HCT116 (cell line): Measurements from ENCODE around the gene FABP1. TPM values are rescaled to one million over a fixed set of nuclear protein-coding genes. Genes with fewer than 3 reads are reported as not detected.

Experiments
- ATAC-seq: fragments of 200-7000 bp; cut with Tn5 transposase; 2 replicates; pipeline ENCODE4 v1.9.1; 2020; ENCODE audit warnings: mild to moderate bottlenecking, moderate library complexity
- BruUV-seq: library from RNA; stranded (reverse); fragments of 400-500 nt; replicated peaks from 2 replicates; lab custom pipeline; 2021; lab: Mats Ljungman, UMichigan
- CTCF ChIA-PET: fragments of 300-600 bp; sonication (Branson Sonifier 250); formaldehyde crosslinking; loops from one replicate; lab custom pipeline; 2021; ENCODE audit warnings: antibody characterized with exemption; lab: Charles Lee
- POLR2A ChIA-PET: fragments of 300-600, 350-600 bp; sonication (Branson Sonifier 250); formaldehyde crosslinking; loops from one replicate; lab custom pipeline; 2021; ENCODE audit warnings: antibody characterized with exemption; lab: Charles Lee
- RAD21 ChIA-PET, 2 experiments: fragments of 300-600 bp; sonication (Branson Sonifier 250); formaldehyde crosslinking; loops; one replicate each; lab custom pipeline; 2023; ENCODE audit warnings: low total read pairs in 2 of 2; ENCODE audit not compliant: uncharacterized antibody in 2 of 2, unreplicated experiment in 2 of 2, low non-redundant PET in 1 of 2; lab: Charles Lee
- DNase-seq: peaks from one replicate; pipeline ENCODE4 v3.0.0-alpha.2; 2010; ENCODE audit warnings: low read depth, low spot score
- H2AFZ ChIP-seq: fragments of 200-600 bp; shearing (Covaris generic), sonication (generic); 2 replicates; pipeline ENCODE4 v1.6.1; 2017; ENCODE audit warnings: low read depth, mixed run types, mixed read lengths, antibody characterized with exemption, low read length; ENCODE audit not compliant: poor library complexity, severe bottlenecking
- H3K27ac ChIP-seq: 2 replicates; pipeline ENCODE4 v1.5.1; 2012; ENCODE audit warnings: low read depth, low read length
- H3K27me3 ChIP-seq: fragments of 200-600 bp; sonication (generic); 2 replicates; pipeline ENCODE4 v1.6.1; 2016; ENCODE audit warnings: mixed run types, low read length, mixed read lengths; ENCODE audit not compliant: insufficient read depth
- H3K36me3 ChIP-seq, 2 experiments: fragments of 200-500 bp in 1 of 2; fragments of 200-600 bp in 1 of 2; sonication (Bioruptor generic) in 1 of 2; sonication (generic) in 1 of 2; 2 replicates each; pipeline versions ENCODE4 v1.5.1 to v1.6.1; 2014 to 2016; ENCODE audit warnings: low read length in 2 of 2, inconsistent platforms in 1 of 2, mixed read lengths in 1 of 2, mixed run types in 1 of 2; ENCODE audit not compliant: insufficient read depth in 2 of 2, control insufficient read depth in 1 of 2
- H3K4me1 ChIP-seq, 2 experiments: fragments of 200-600 bp in 1 of 2; sonication (generic) in 1 of 2; 2 replicates each; pipeline versions ENCODE4 v1.5.1 to v1.6.1; 2012 to 2017; ENCODE audit warnings: low read length in 2 of 2, inconsistent platforms in 1 of 2, mild to moderate bottlenecking in 1 of 2, mixed read lengths in 1 of 2, mixed run types in 1 of 2, moderate library complexity in 1 of 2; ENCODE audit not compliant: insufficient read depth in 2 of 2, control insufficient read depth in 1 of 2
- H3K4me2 ChIP-seq: fragments of 200-600 bp; sonication (generic); 2 replicates; pipeline ENCODE4 v1.6.1; 2017; ENCODE audit warnings: mixed run types, low read length, mixed read lengths
- H3K4me3 ChIP-seq, 2 experiments: fragments of 200-600 bp in 1 of 2; sonication (generic) in 1 of 2; replicated peaks in 1 of 2; 2 replicates each; pipeline ENCODE4 v1.5.1; 2011 to 2016; ENCODE audit warnings: low read length in 2 of 2, control low read depth in 1 of 2, low read depth in 1 of 2, mild to moderate bottlenecking in 1 of 2, mixed read lengths in 1 of 2, mixed run types in 1 of 2
- H3K79me2 ChIP-seq: fragments of 200-600 bp; sonication (generic); 2 replicates; pipeline ENCODE4 v1.6.1; 2017; ENCODE audit warnings: mild to moderate bottlenecking, mixed run types, low read length, moderate library complexity, mixed read lengths; ENCODE audit not compliant: insufficient read depth
- H3K9ac ChIP-seq: fragments of 200-600 bp; sonication (generic); 2 replicates; pipeline ENCODE4 v1.6.1; 2016; ENCODE audit warnings: low read length, mixed read lengths
- H3K9me2 ChIP-seq: fragments of 200-600 bp; sonication (generic), shearing (Covaris generic); 2 replicates; pipeline ENCODE4 v1.6.1; 2017; ENCODE audit warnings: mixed run types, mild to moderate bottlenecking, moderate library complexity; ENCODE audit not compliant: insufficient read depth
- H3K9me3 ChIP-seq, 2 experiments: fragments of 200-500 bp in 1 of 2; fragments of 200-600 bp in 1 of 2; sonication (Bioruptor generic) in 1 of 2; sonication (generic) in 1 of 2; 2 replicates each; pipeline ENCODE4 v1.6.1; 2014 to 2017; ENCODE audit warnings: low read length in 2 of 2, mixed read lengths in 2 of 2, inconsistent platforms in 1 of 2, low read depth in 1 of 2, mild to moderate bottlenecking in 1 of 2, mixed run types in 1 of 2, moderate library complexity in 1 of 2; ENCODE audit not compliant: control insufficient read depth in 1 of 2, insufficient read depth in 1 of 2
- H4K20me1 ChIP-seq: fragments of 200-600 bp; sonication (generic), shearing (Covaris generic); 2 replicates; pipeline ENCODE4 v1.6.1; 2017; ENCODE audit warnings: mixed run types, mild to moderate bottlenecking, moderate library complexity; ENCODE audit not compliant: insufficient read depth
- ATF3 ChIP-seq: IDR thresholded peaks from 2 replicates; pipeline ENCODE4 v1.6.1; 2012
- CBX3 ChIP-seq: IDR thresholded peaks from 2 replicates; pipeline ENCODE4 v1.6.1; 2012; ENCODE audit warnings: low read depth
- CEBPB ChIP-seq: IDR thresholded peaks from 2 replicates; pipeline ENCODE4 v1.6.1; 2012; ENCODE audit warnings: low read depth
- ELF1 ChIP-seq: IDR thresholded peaks from 2 replicates; pipeline ENCODE4 v1.6.1; 2012; ENCODE audit warnings: low read depth, borderline replicate concordance
- EZH2 ChIP-seq: fragments of 200-600 bp; sonication (generic); IDR thresholded peaks from 2 replicates; pipeline ENCODE4 v1.6.1; 2017; ENCODE audit warnings: antibody characterized with exemption, mixed run types
- EZH2phosphoT487 ChIP-seq: fragments of 200-600 bp; IDR thresholded peaks from 2 replicates; pipeline ENCODE4 v1.6.1; 2018; ENCODE audit warnings: antibody characterized with exemption, borderline replicate concordance
- FOSL1 ChIP-seq: IDR thresholded peaks from 2 replicates; pipeline ENCODE4 v1.6.1; 2012; ENCODE audit warnings: low read depth
- MAX ChIP-seq: IDR thresholded peaks from 2 replicates; pipeline ENCODE4 v1.6.1; 2012
- POLR2AphosphoS5 ChIP-seq: IDR thresholded peaks from 2 replicates; pipeline ENCODE4 v1.6.1; 2011; ENCODE audit warnings: mild to moderate bottlenecking, low read depth, low read length, moderate library complexity
- RAD21 ChIP-seq: IDR thresholded peaks from 2 replicates; pipeline ENCODE4 v1.6.1; 2012; ENCODE audit warnings: low read depth, mild to moderate bottlenecking
- SIN3A ChIP-seq: IDR thresholded peaks from 2 replicates; pipeline ENCODE4 v1.6.1; 2012; ENCODE audit warnings: low read depth
- SP1 ChIP-seq: IDR thresholded peaks from 2 replicates; pipeline ENCODE4 v1.6.1; 2012; ENCODE audit warnings: low read depth
- SRF ChIP-seq: IDR thresholded peaks from 2 replicates; pipeline ENCODE4 v1.6.1; 2012; ENCODE audit warnings: low read depth
- TCF7L2 ChIP-seq: IDR thresholded peaks from 2 replicates; pipeline ENCODE4 v1.7.0; 2011; ENCODE audit warnings: borderline replicate concordance, inconsistent platforms; ENCODE audit not compliant: insufficient read depth, insufficient read length; ENCODE audit errors: extremely low read depth
- ZNF274 ChIP-seq: fragments of 200-500 bp; sonication (Bioruptor generic); IDR thresholded peaks from 2 replicates; pipeline ENCODE4 v1.6.1; 2014; ENCODE audit warnings: mild to moderate bottlenecking, low read depth, low read length, inconsistent platforms
- intact Hi-C: fragments of 100-400 bp; cut with micrococcal nuclease; formaldehyde crosslinking; loops from 2 replicates; pipeline ENCODE4 v1.10.0; 2022
- total RNA-seq: library from RNA; stranded (reverse); gene quantifications from one replicate; pipeline ENCODE4 v1.2.1, GENCODE V29; 2021; ENCODE audit not compliant: unreplicated experiment
- TF ChIP-seq, protein P1 (sequence below), 3 experiments: fragments of 200-600 bp in 1 of 3; sonication (generic) in 1 of 3; IDR thresholded peaks in 2 of 3; conservative IDR thresholded peaks in 1 of 3; 2 replicates each; pipeline ENCODE4 v1.5.1; 2012 to 2017; ENCODE audit warnings: low read depth in 2 of 3, low read length in 2 of 3, antibody characterized with exemption in 1 of 3, borderline replicate concordance in 1 of 3, control low read depth in 1 of 3, mild to moderate bottlenecking in 1 of 3, mixed read lengths in 1 of 3, mixed run types in 1 of 3, moderate library complexity in 1 of 3; ENCODE audit not compliant: insufficient read depth in 1 of 3
- TF ChIP-seq, protein P2 (sequence below): IDR thresholded peaks from 2 replicates; pipeline ENCODE4 v1.6.1; 2012; ENCODE audit warnings: low read depth

The FABP1 gene
- total RNA-seq, 1 experiment from 2014 or later, result 0.61 TPM

- no peak for TF ChIP-seq RAD21
- TF ChIP-seq FOSL1, result no peak
- no peak for TF ChIP-seq ELF1
- no peak for TF ChIP-seq POLR2AphosphoS5
- no peak for TF ChIP-seq ZNF274
- no peak for TF ChIP-seq EZH2
- TF ChIP-seq, protein P1, sequence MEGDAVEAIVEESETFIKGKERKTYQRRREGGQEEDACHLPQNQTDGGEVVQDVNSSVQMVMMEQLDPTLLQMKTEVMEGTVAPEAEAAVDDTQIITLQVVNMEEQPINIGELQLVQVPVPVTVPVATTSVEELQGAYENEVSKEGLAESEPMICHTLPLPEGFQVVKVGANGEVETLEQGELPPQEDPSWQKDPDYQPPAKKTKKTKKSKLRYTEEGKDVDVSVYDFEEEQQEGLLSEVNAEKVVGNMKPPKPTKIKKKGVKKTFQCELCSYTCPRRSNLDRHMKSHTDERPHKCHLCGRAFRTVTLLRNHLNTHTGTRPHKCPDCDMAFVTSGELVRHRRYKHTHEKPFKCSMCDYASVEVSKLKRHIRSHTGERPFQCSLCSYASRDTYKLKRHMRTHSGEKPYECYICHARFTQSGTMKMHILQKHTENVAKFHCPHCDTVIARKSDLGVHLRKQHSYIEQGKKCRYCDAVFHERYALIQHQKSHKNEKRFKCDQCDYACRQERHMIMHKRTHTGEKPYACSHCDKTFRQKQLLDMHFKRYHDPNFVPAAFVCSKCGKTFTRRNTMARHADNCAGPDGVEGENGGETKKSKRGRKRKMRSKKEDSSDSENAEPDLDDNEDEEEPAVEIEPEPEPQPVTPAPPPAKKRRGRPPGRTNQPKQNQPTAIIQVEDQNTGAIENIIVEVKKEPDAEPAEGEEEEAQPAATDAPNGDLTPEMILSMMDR (IDR thresholded peaks at IDR 0.05 in 2 of 3, conservative IDR thresholded peaks at IDR 0.05 in 1 of 3; ENCODE audit: borderline replicate concordance in 1 of 3, insufficient read depth in 1 of 3, low read depth in 2 of 3, low read length in 2 of 3), result no peak
- TF ChIP-seq, all 23 proteins: peak for 0
These were observed 37.2 kb downstream of the FABP1 start (continued) for GRCh38 chr2:88090446-88091283.

GRCh38 chr2:88088999-88089398 is 38.9 kb downstream of the FABP1 start:
- ChIA-PET POLR2A (no interaction called here), CTCF (no interaction called here), RAD21 (no interaction called here)
- Histone ChIP-seq H3K27ac (no peak overlapping the region), H3K9me3 (no peaks in the 10 kb centered on the region), H3K4me1 (peaks cover 0 to 5% of the 10 kb centered on the region in 2 experiments; a peak in 1 of 4 replicates), H3K9me2 (no peaks in the 10 kb centered on the region), H2AFZ (no peak overlapping the region), H3K9ac (no peak overlapping the region), H3K4me2 (no peak overlapping the region), H3K4me3 (no peak overlapping the region), H3K36me3 (no peaks in the 10 kb centered on the region), H3K27me3 (no peaks in the 10 kb centered on the region), H3K79me2 (no peaks in the 10 kb centered on the region), H4K20me1 (no peaks in the 10 kb centered on the region)
- BruUV-seq, result no TSS peak
- ATAC-seq, result no peak
- intact Hi-C loops, result no loop called here
- DNase-seq, result no peak
- TF ChIP-seq ATF3 (no peak), CEBPB (no peak), POLR2AphosphoS5 (no peak), CBX3 (no peak), RAD21 (no peak), ZNF274 (no peak), SP1 (no peak), TCF7L2 (no peak), SRF (no peak), EZH2phosphoT487 (no peak), MAX (no peak), ELF1 (no peak), SIN3A (no peak)
- TF ChIP-seq, protein P2, sequence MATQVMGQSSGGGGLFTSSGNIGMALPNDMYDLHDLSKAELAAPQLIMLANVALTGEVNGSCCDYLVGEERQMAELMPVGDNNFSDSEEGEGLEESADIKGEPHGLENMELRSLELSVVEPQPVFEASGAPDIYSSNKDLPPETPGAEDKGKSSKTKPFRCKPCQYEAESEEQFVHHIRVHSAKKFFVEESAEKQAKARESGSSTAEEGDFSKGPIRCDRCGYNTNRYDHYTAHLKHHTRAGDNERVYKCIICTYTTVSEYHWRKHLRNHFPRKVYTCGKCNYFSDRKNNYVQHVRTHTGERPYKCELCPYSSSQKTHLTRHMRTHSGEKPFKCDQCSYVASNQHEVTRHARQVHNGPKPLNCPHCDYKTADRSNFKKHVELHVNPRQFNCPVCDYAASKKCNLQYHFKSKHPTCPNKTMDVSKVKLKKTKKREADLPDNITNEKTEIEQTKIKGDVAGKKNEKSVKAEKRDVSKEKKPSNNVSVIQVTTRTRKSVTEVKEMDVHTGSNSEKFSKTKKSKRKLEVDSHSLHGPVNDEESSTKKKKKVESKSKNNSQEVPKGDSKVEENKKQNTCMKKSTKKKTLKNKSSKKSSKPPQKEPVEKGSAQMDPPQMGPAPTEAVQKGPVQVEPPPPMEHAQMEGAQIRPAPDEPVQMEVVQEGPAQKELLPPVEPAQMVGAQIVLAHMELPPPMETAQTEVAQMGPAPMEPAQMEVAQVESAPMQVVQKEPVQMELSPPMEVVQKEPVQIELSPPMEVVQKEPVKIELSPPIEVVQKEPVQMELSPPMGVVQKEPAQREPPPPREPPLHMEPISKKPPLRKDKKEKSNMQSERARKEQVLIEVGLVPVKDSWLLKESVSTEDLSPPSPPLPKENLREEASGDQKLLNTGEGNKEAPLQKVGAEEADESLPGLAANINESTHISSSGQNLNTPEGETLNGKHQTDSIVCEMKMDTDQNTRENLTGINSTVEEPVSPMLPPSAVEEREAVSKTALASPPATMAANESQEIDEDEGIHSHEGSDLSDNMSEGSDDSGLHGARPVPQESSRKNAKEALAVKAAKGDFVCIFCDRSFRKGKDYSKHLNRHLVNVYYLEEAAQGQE, result no peak
